ENCODE data around the gene ACSF3. TPM values are rescaled to one million over a fixed set of nuclear protein-coding genes. Genes with fewer than 3 reads are reported as not detected.
"Not testable (repeated sequence)": the region's sequence is repeated elsewhere in the genome, so short reads cannot be mapped to it uniquely, and the experiment has no call there.

ACSF3 gene
- total and polyA plus RNA-seq, 3 experiments from 2014 or later: 35.5 to 43.9 (median 43.6) TPM

- Mint-ChIP-seq H3K9me3 (peaks cover 0 to 2% (median 0%) of the 10 kb centered on the region in 5 donors), H3K27me3 (no peaks in the 10 kb centered on the region), H3K27ac (peak overlapping the region in 1 of 8 donors; percentile 13), H3K36me3 (no peaks in the 10 kb centered on the region), H3K4me3 (no peak overlapping the region), H3K4me1 (no peaks in the 10 kb centered on the region)
- Histone ChIP-seq H3K27ac (ENCODE audit: low read depth, low read length) (no peak overlapping the region), H3K9me3 (ENCODE audit: low read length) (no peaks in the 10 kb centered on the region), H3K4me1 (ENCODE audit: insufficient read depth, low read length) (no peaks in the 10 kb centered on the region), H3K36me3 (ENCODE audit: insufficient read depth, low read length) (no peaks in the 10 kb centered on the region), H3K4me3 (ENCODE audit: low read length) (no peak overlapping the region), H3K27me3 (ENCODE audit: insufficient read depth, low read length, poor library complexity, severe bottlenecking) (no peaks in the 10 kb centered on the region)
- POLR2A ChIA-PET: no interaction called here
- CTCF ChIA-PET: no interaction called here
- DNase-seq: no peak
Observed at GRCh38 chr16:89073346-89074071, 20.1 kb upstream of the ACSF3 start.

DNA sequence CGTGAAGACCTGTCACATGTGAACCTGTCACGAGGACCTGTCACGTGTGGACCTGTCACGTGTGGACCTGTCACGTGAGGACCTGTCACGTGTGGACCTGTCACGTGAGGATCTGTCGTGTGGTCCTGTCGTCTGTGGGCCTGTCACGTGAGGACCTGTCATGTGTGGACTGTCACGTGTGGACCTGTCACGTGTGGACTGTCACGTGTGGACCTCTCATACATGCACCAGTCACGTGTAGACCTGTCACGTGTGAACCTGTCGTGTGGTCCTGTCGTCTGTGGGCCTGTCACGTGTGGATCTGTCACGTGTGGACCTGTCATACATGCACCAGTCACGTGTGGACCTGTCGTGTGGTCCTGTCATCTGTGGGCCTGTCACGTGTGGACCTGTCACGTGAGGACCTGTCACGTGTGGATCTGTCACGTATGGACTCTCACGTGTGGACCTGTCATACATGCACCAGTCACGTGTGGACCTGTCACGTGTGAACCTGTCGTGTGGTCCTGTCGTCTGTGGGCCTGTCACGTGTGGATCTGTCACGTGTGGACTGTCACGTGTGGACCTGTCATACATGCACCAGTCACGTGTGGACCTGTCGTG lies 19.5 kb upstream of the ACSF3 start:
- H3K4me1 Mint-ChIP-seq; CTCF ChIA-PET; H3K27me3 Mint-ChIP-seq; H3K27me3 ChIP-seq (ENCODE audit: insufficient read depth, low read length, poor library complexity, severe bottlenecking); H3K9me3 Mint-ChIP-seq; H3K36me3 Mint-ChIP-seq; H3K4me1 ChIP-seq (ENCODE audit: insufficient read depth, low read length); H3K27ac ChIP-seq (ENCODE audit: low read depth, low read length); H3K4me3 Mint-ChIP-seq; DNase-seq; H3K9me3 ChIP-seq (ENCODE audit: low read length); H3K4me3 ChIP-seq (ENCODE audit: low read length); H3K36me3 ChIP-seq (ENCODE audit: insufficient read depth, low read length); POLR2A ChIA-PET: not testable (repeated sequence)
- H3K27ac Mint-ChIP-seq: peak overlapping the region in 1 of 8 donors; percentile 32

- Mint-ChIP-seq H3K4me3 (no peak overlapping the region), H3K36me3 (no peaks in the 10 kb centered on the region), H3K27ac (peak overlapping the region in 1 of 8 donors; percentile 42), H3K27me3 (no peaks in the 10 kb centered on the region), H3K9me3 (peaks cover 0 to 2% (median 0%) of the 10 kb centered on the region in 5 donors), H3K4me1 (no peaks in the 10 kb centered on the region)
- H3K27me3 ChIP-seq (ENCODE audit: insufficient read depth, low read length, poor library complexity, severe bottlenecking): no peaks in the 10 kb centered on the region
- POLR2A ChIA-PET: no interaction called here
- no peak overlapping the region for H3K27ac ChIP-seq (ENCODE audit: low read depth, low read length)
- H3K36me3 ChIP-seq (ENCODE audit: insufficient read depth, low read length): no peaks in the 10 kb centered on the region
- no peaks in the 10 kb centered on the region for H3K9me3 ChIP-seq (ENCODE audit: low read length)
- CTCF ChIA-PET: no interaction called here
- H3K4me1 ChIP-seq (ENCODE audit: insufficient read depth, low read length): no peaks in the 10 kb centered on the region
- DNase-seq: no peak
- no peak overlapping the region for H3K4me3 ChIP-seq (ENCODE audit: low read length)
Observed at GRCh38 chr16:89074803-89075688, 18.6 kb upstream of the ACSF3 start.

- POLR2A ChIA-PET: no interaction called here
- peak overlapping the region in 1 of 8 donors; percentile 42 for H3K27ac Mint-ChIP-seq
Observed at GRCh38 chr16:89076159-89076558, 17.5 kb upstream of the ACSF3 start.

DNA sequence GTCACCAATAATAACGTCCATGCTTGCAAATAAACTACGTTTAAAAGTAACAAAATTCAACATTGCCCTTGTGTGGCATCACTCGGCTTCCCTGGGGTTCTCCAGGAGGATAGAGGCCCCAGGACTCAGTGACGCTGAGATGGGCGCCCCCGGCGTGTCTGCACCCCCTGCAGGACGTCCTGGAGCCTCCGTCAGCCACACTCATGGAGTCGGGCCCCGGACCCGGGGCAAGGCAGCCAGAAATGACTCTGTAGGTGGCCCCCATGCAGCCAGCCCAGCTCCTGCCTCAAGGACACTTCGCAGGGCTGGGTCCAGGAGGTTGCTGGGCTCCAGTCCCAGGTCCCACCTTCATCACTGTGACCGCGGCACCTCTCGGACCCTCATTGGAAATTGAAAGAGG lies 16.6 kb upstream of the ACSF3 start:
- Mint-ChIP-seq H3K9me3 (peaks cover 0 to 2% (median 0%) of the 10 kb centered on the region in 5 donors), H3K4me3 (no peak overlapping the region), H3K27me3 (no peaks in the 10 kb centered on the region), H3K27ac (peak overlapping the region in 1 of 8 donors; percentile 46), H3K36me3 (no peaks in the 10 kb centered on the region), H3K4me1 (no peaks in the 10 kb centered on the region)
- Histone ChIP-seq H3K27ac (ENCODE audit: low read depth, low read length) (no peak overlapping the region), H3K4me3 (ENCODE audit: low read length) (no peak overlapping the region), H3K27me3 (ENCODE audit: insufficient read depth, low read length, poor library complexity, severe bottlenecking) (no peaks in the 10 kb centered on the region), H3K4me1 (ENCODE audit: insufficient read depth, low read length) (no peaks in the 10 kb centered on the region), H3K9me3 (ENCODE audit: low read length) (no peaks in the 10 kb centered on the region), H3K36me3 (ENCODE audit: insufficient read depth, low read length) (no peaks in the 10 kb centered on the region)
- DNase-seq: no peak
- POLR2A ChIA-PET: no interaction called here
- CTCF ChIA-PET: no interaction called here

More at GRCh38 chr16:89076159-89076558, 17.5 kb upstream of the ACSF3 start:
- Histone ChIP-seq H3K4me3 (ENCODE audit: low read length) (no peak overlapping the region), H3K27me3 (ENCODE audit: insufficient read depth, low read length, poor library complexity, severe bottlenecking) (no peaks in the 10 kb centered on the region), H3K27ac (ENCODE audit: low read depth, low read length) (no peak overlapping the region), H3K36me3 (ENCODE audit: insufficient read depth, low read length) (no peaks in the 10 kb centered on the region), H3K4me1 (ENCODE audit: insufficient read depth, low read length) (no peaks in the 10 kb centered on the region), H3K9me3 (ENCODE audit: low read length) (no peaks in the 10 kb centered on the region)
- H3K4me3 Mint-ChIP-seq: no peak overlapping the region
- peaks cover 0 to 2% (median 0%) of the 10 kb centered on the region in 5 donors for H3K9me3 Mint-ChIP-seq
- CTCF ChIA-PET: no interaction called here
- H3K27me3 Mint-ChIP-seq: no peaks in the 10 kb centered on the region
- H3K36me3 Mint-ChIP-seq: no peaks in the 10 kb centered on the region
- no peaks in the 10 kb centered on the region for H3K4me1 Mint-ChIP-seq
- DNase-seq: no peak

DNA sequence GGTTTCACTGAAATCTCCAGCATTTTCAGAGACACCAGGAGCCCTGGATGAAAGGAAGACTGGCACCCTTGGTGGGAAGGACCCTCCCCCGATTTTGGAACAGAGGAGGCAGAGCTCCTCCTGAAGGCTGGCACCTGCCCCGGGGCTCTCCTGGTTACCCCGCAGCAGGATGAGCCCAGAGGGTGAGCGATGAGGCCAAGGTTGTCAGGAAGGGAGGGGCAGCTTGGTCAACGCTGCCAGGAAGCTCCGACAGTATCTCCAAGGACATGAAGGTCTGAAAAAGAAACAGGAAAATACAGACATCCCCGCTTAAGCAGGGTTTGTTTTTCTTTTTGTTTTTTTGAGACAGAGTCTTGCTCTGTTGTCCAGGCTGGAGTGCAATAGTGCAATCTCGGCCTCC lies 15.5 kb upstream of the ACSF3 start:
- no peaks in the 10 kb centered on the region for H3K36me3 ChIP-seq (ENCODE audit: insufficient read depth, low read length)
- H3K27me3 ChIP-seq (ENCODE audit: insufficient read depth, low read length, poor library complexity, severe bottlenecking): no peaks in the 10 kb centered on the region
- H3K36me3 Mint-ChIP-seq: no peaks in the 10 kb centered on the region
- CTCF ChIA-PET: no interaction called here
- no peak overlapping the region for H3K27ac Mint-ChIP-seq
- H3K4me3 ChIP-seq (ENCODE audit: low read length): no peak overlapping the region
- H3K9me3 ChIP-seq (ENCODE audit: low read length): no peaks in the 10 kb centered on the region
- no peaks in the 10 kb centered on the region for H3K27me3 Mint-ChIP-seq
- no peak overlapping the region for H3K4me3 Mint-ChIP-seq
- H3K27ac ChIP-seq (ENCODE audit: low read depth, low read length): no peak overlapping the region
- H3K4me1 Mint-ChIP-seq: no peaks in the 10 kb centered on the region
- DNase-seq: no peak
- H3K4me1 ChIP-seq (ENCODE audit: insufficient read depth, low read length): no peaks in the 10 kb centered on the region
- H3K9me3 Mint-ChIP-seq: peaks cover 0 to 2% (median 0%) of the 10 kb centered on the region in 5 donors
- POLR2A ChIA-PET: no interaction called here

GRCh38 chr16:89079434-89079980 lies 14.1 kb upstream of the ACSF3 start:
- no peaks in the 10 kb centered on the region for H3K36me3 ChIP-seq (ENCODE audit: insufficient read depth, low read length)
- Mint-ChIP-seq H3K27me3 (no peaks in the 10 kb centered on the region), H3K27ac (peak overlapping the region in 1 of 8 donors; percentile 38), H3K4me1 (no peaks in the 10 kb centered on the region), H3K4me3 (no peak overlapping the region), H3K9me3 (no peaks in the 10 kb centered on the region), H3K36me3 (no peaks in the 10 kb centered on the region)
- no peaks in the 10 kb centered on the region for H3K9me3 ChIP-seq (ENCODE audit: low read length)
- no peaks in the 10 kb centered on the region for H3K4me1 ChIP-seq (ENCODE audit: insufficient read depth, low read length)
- ChIA-PET POLR2A (no interaction called here), CTCF (no interaction called here)
- H3K27ac ChIP-seq (ENCODE audit: low read depth, low read length): no peak overlapping the region
- no peak for DNase-seq
- no peaks in the 10 kb centered on the region for H3K27me3 ChIP-seq (ENCODE audit: insufficient read depth, low read length, poor library complexity, severe bottlenecking)
- no peak overlapping the region for H3K4me3 ChIP-seq (ENCODE audit: low read length)
